Stimulated activated naive CD8-positive, alpha-beta T cell treated with anti-CD3 and anti-CD28 coated beads, Interleukin-15, amount 100 ng/mL, for 72 hours (primary cell): ENCODE data around the gene GPX6.

Source experiments
- ATAC-seq: fragments of 150-1000 bp; cut with Tn5 transposase; 2 replicates; pipeline ENCODE4 v1.10.0; 2021; ENCODE audit warnings: mild to moderate bottlenecking, moderate library complexity
- DNase-seq, 2 donors: peaks; one replicate each; pipeline ENCODE4 v3.0.0; 2021 to 2022
- H3K27ac Mint-ChIP-seq, 2 donors: one replicate each; pipeline ENCODE4 v1.8.0; 2022; ENCODE audit warnings: mild to moderate bottlenecking in 2 of 2, mixed read lengths in 2 of 2, moderate library complexity in 2 of 2
- H3K27me3 Mint-ChIP-seq: one replicate; pipeline ENCODE4 v1.8.0; 2022; ENCODE audit warnings: mixed read lengths
- H3K4me1 Mint-ChIP-seq: one replicate; pipeline ENCODE4 v1.8.0; 2022; ENCODE audit warnings: mild to moderate bottlenecking, mixed read lengths
- H3K4me3 Mint-ChIP-seq, 2 donors: one replicate each; pipeline ENCODE4 v1.8.0; 2022; ENCODE audit warnings: mild to moderate bottlenecking in 2 of 2, mixed read lengths in 2 of 2, moderate library complexity in 1 of 2
- H3K9me3 Mint-ChIP-seq, 2 donors: one replicate each; pipeline ENCODE4 v1.8.0; 2022; ENCODE audit warnings: mixed read lengths in 2 of 2

Gene GPX6

DNA sequence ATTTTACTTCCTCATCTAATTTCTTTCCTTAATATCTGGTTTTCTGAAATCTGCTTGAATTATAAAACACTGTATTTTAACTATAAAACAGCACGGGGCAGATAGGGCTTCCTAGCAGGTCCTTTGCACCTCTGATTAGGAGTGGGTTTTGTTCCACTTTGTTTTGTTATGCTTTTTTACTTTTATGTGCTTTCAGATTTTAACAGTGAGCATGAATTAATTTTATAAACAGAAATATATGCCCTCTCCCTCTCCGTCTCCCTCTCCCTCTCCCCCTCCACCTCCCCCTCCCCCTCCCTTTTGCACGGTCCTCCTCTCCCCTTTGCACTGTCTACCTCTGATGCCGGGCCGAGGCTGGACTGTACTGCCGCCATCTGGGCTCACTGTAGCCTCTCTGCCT, 14.3 kb downstream of the GPX6 start:
- Mint-ChIP-seq H3K27ac (no peak overlapping the region), H3K9me3 (no peaks in the 10 kb centered on the region), H3K4me1 (no peaks in the 10 kb centered on the region), H3K27me3 (no peaks in the 10 kb centered on the region), H3K4me3 (no peak overlapping the region)
- DNase-seq (no peak), ATAC-seq (no peak)

DNA sequence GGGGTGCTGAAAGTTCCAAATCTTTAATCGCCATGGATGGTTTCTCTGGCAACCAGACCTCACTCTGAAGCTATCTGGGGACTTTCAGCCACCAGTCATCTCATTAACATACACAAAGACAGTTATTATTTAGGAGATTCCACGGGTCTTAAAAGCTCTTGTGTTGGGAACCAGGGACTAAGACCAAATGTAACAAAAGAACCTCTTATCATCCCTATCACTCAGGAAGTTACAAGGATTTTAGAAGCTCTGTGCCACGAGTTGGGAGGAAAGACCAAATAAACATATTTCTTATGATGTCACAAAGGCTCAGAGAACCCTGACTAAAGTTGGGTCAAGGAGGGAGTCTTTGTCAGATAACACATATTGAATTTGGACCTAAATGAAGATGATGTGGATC, 17.7 kb downstream of the GPX6 start:
- peaks cover 13% of the 10 kb centered on the region for H3K27me3 Mint-ChIP-seq
- no peaks in the 10 kb centered on the region for H3K9me3 Mint-ChIP-seq
- DNase-seq (no peak), ATAC-seq (no peak)
- no peak overlapping the region for H3K4me3 Mint-ChIP-seq
- no peaks in the 10 kb centered on the region for H3K4me1 Mint-ChIP-seq
- no peak overlapping the region for H3K27ac Mint-ChIP-seq

DNA sequence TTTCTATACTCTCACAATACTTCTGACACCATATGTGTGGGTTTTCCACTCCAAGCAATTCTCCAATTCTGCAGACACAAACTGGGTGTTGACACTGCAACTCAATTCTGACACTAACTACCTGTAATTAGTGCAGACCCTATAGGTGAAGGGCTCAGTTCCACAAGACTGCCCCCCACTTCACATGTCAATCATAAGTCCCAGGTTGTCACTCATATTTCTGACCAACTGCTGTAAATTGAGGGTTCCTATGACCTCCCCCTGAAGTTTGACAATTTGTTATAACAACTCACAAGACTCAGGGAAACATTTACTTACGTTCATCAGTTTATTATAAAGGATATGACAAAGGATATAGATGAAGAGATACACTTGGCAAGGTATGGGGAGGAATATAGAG, 18.3 kb downstream of the GPX6 start:
- Mint-ChIP-seq H3K27ac (no peak overlapping the region), H3K4me3 (no peak overlapping the region), H3K4me1 (no peaks in the 10 kb centered on the region), H3K9me3 (no peaks in the 10 kb centered on the region), H3K27me3 (peaks cover 18% of the 10 kb centered on the region)
- ATAC-seq, result no peak
- DNase-seq, result no peak

DNA sequence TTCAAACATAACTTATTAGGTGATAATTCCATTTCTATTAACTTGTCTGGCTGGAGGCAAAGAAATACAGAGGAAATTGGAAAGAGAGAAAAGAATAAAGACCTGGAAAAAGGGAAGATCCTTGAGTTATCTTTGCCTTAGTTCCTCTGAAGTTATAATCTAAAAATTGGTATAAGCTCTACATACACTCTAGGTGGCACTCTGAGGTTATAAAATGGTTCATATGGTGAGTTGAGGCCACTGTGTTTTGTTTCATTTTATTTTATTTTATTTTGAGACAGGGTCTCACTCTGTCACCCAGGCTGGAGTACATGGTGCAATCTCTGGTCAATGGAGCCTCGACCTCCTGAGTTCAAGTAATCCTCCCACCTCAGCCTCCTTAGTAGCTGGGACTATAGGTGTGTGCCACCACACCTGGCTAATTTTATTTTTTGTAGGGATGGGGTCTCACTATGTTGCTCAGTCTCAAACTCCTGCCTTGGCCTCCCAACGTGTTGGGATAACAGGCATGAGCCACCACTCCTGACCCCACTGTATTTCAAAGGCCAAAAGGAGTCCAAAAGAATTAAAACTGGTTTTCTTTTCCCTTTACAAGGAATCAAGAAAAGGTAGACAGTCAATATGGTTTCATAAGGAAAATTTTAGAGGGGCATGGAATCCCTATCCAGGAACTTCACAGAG, 19.4 kb downstream of the GPX6 start:
- no peak for DNase-seq
- no peaks in the 10 kb centered on the region for H3K9me3 Mint-ChIP-seq
- no peak for ATAC-seq
- H3K4me3 Mint-ChIP-seq, result no peak overlapping the region
- no peak overlapping the region for H3K27ac Mint-ChIP-seq
- H3K4me1 Mint-ChIP-seq, result peaks cover 10% of the 10 kb centered on the region
- H3K27me3 Mint-ChIP-seq, result peaks cover 29% of the 10 kb centered on the region

DNA sequence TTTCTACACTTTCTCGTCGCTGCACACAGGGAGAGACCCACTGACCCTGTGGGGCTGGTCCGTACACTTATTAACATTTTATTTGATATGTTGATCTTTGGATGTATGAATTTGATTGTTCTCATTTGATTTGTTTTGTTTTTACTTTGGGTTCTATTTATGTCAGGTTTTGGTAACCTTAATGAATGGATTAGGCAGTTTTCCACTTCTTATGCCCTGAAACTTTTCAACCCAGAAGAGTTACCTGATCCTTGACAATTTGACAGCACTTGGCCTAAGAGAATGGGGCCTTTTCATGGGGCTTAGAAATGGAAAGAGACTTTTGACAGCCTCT, 23.6 kb downstream of the GPX6 start:
- Mint-ChIP-seq H3K4me1 (peaks cover 32% of the 10 kb centered on the region), H3K9me3 (no peaks in the 10 kb centered on the region), H3K27ac (no peak overlapping the region), H3K27me3 (peaks cover 42% of the 10 kb centered on the region), H3K4me3 (peak overlapping the region; percentile 17 to 39)
- DNase-seq, result no peak
- ATAC-seq, result no peak

DNA sequence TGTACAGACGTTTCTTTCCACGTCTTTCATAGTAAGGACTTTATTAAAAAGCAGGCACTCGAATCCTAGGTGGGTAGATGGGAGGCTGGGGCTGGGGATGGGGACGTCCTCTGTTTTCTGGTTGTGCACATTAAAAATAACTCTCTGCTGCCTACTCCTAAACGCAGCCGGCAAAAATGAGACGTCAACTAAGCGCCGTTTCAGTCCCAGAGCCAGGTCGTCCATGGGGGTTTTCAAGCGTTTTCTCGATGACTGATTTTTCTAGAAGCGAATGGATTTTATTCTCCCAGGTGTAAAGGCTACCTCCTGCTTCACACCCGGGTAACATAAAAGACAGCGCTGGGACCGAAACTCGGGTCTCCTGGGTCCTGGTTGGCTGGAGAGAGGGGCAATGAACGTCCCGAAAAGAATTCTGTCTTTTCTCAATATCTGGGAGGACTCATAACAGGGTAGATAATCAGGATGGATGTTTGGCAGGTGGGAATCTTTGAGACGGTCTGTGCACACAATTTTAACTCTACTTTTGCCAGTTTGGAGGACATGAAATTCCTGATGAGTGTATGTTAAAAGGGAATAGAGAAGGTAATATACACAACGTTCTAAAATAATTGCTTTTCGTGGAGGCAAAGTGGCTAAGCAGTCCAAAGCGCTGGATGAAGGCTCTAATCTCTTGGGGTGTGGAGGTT, 25.2 kb downstream of the GPX6 start:
- peaks cover 0 to 3% of the 10 kb centered on the region in 2 donors for H3K9me3 Mint-ChIP-seq
- H3K27me3 Mint-ChIP-seq, result peaks cover 47% of the 10 kb centered on the region
- ATAC-seq, result peak; percentile 58
- peaks cover 32% of the 10 kb centered on the region for H3K4me1 Mint-ChIP-seq
- DNase-seq, result peak in 1 of 2 donors; percentile 35
- peak overlapping the region; percentile 90 to 93 for H3K4me3 Mint-ChIP-seq
- peak overlapping the region in 1 of 2 donors; percentile 92 for H3K27ac Mint-ChIP-seq

DNA sequence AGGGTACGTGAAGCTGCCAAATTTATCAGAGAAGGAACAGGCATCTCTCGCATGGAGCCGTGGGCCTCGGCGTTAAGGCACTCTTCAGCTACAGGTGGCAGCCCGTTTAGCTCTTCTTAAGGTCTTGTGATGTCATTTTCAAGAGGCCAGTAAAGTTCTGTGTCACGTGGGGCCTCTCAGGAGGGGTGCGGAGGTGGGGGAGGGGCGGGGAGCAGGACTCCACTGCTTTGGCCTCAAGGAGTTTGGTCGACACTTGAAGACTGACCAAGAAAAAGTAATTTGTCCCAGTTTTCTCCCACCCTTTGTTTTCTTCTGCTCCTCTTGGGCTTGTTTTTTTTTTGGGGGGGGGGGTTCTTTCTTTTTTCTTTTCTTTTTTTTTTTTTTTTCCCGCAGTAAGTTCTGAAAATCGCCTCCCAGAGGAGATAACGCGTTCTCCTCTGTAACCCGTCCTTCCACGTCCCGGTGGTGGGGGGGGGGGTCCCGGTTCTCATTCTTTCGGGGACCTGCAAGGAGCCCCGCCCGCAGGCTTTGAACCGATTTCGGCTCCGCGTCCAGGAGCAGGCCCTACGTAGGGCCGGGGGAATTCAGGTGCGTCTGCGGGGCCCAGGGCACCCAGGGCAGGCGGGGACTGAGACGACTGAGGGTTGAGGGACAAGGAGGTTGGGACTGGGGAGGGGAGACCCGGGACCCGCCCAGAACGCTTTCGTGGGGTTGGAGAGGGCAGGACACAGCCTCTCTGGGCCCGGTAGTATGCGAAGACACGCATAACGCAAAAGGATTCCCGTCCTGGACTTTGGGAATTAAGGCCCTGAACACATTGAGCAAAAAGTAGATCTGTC, 26.0 kb downstream of the GPX6 start:
- H3K4me1 Mint-ChIP-seq, result peaks cover 32% of the 10 kb centered on the region
- H3K4me3 Mint-ChIP-seq, result peak overlapping the region; percentile 90 to 93
- DNase-seq, result peak; percentile 55 to 72
- H3K27me3 Mint-ChIP-seq, result peaks cover 53% of the 10 kb centered on the region
- peaks cover 0 to 7% of the 10 kb centered on the region in 2 donors for H3K9me3 Mint-ChIP-seq
- ATAC-seq, result peak; percentile 93
- H3K27ac Mint-ChIP-seq, result peak overlapping the region; percentile 92 to 96

DNA sequence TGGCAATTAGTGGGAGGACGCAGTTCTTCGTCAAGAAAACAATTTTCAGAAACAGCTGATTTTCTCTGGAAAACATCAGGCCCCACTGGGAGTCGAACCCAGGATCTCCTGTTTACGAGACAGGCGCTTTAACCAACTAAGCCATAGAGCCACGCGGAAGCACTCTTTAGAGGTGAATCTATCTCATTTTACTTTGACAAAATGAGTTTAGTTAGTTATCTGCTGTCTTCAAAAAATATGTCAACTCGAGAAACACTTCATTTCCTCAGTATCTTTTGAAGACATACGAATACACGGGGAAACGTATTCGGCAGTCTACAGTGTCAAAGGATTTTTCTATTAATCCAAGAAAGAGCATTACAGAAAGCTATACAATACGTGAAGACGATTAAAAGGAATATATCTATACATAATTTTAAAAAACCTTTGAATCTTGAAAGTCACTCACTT, 26.7 kb downstream of the GPX6 start:
- ATAC-seq (peak; percentile 19), DNase-seq (peak; percentile 21 to 53)
- Mint-ChIP-seq H3K4me1 (peaks cover 32% of the 10 kb centered on the region), H3K9me3 (peaks cover 0 to 7% of the 10 kb centered on the region in 2 donors), H3K27ac (peak overlapping the region; percentile 85 to 96), H3K27me3 (peaks cover 51% of the 10 kb centered on the region), H3K4me3 (peak overlapping the region; percentile 90 to 93)

DNA sequence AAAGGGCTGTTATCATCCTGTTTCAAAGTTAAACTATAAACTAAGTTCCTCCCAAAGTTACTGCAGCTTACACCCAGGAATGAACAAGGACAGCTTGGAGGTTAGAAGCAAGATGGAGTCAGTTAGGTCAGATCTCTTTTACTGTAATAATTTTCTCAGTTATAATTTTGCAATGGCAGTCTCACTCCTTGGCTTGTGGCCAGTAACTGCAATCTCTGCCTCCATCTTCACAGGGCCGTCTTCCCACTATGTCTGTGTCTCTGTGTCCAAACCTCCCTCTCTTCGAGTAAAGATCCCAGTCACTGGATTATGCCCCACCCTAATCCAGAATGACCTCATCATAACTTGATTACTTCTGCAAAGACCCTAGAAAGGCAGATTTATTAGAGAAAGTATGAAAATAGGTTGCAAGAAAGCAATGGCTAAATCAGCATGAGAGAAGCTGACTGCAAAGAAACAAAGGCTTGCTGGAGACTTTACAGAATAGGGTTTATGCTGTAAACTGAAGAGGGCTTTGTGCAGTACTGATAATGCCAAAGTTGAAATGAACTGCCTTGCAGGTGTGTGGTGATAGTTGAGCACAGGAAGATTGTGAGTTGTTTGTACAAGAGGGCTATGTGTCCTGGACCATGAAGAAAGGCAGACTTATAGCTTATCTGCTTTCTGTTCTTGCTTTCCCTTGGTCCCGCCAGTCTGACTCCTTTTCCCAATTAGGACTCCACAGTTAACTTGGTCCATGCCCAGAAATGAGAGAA, 28.4 kb downstream of the GPX6 start:
- H3K9me3 Mint-ChIP-seq, result peaks cover 0 to 7% of the 10 kb centered on the region in 2 donors
- no peak for DNase-seq
- H3K4me1 Mint-ChIP-seq, result peaks cover 31% of the 10 kb centered on the region
- H3K4me3 Mint-ChIP-seq, result no peak overlapping the region
- no peak for ATAC-seq
- no peak overlapping the region for H3K27ac Mint-ChIP-seq
- H3K27me3 Mint-ChIP-seq, result peaks cover 44% of the 10 kb centered on the region

- H3K27me3 Mint-ChIP-seq, result peaks cover 44% of the 10 kb centered on the region
- ATAC-seq (no peak), DNase-seq (no peak)
- H3K4me3 Mint-ChIP-seq, result no peak overlapping the region
- H3K9me3 Mint-ChIP-seq, result peaks cover 0 to 7% of the 10 kb centered on the region in 2 donors
- H3K4me1 Mint-ChIP-seq, result peaks cover 25% of the 10 kb centered on the region
- H3K27ac Mint-ChIP-seq, result no peak overlapping the region
These were observed 29.1 kb downstream of the GPX6 start for GRCh38 chr6:28486533-28486932.

GRCh38 chr6:28485482-28485881, 30.1 kb downstream of the GPX6 start:
- H3K9me3 Mint-ChIP-seq, result peaks cover 0 to 7% of the 10 kb centered on the region in 2 donors
- no peak for ATAC-seq
- no peak overlapping the region for H3K27ac Mint-ChIP-seq
- peaks cover 48% of the 10 kb centered on the region for H3K27me3 Mint-ChIP-seq
- peaks cover 17% of the 10 kb centered on the region for H3K4me1 Mint-ChIP-seq
- H3K4me3 Mint-ChIP-seq, result no peak overlapping the region
- no peak for DNase-seq

DNA sequence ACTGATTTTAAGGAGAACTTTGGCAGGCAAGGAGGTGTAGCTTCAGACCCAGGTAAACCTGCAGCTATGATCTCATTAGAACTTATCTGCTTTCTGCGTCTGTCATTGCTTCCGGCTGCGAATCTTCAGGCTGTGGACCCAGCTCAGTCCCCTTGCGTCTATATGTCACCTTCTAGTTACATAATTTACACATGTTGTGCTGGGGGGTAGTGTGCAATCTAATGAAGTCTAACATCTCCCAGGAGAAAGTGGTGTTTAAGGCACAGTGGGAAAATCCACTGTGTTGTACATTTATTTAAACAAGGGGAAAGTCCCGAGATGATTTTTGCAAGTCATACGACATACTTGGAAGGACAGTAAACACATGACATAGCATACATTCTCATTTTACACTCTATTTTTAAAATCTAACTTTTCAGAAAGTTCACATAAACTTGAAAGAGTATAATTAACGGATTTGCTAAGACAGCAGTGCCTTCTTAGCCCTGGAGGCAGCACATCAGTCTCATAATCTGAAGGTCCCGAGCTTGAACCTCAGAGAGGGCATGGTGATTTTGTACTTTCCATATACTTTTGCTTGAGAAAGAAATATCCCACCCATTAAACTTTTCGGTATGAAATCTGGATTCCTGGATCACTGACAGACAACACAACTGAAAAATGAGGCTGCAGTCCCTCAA, 35.2 kb downstream of the GPX6 start:
- DNase-seq (no peak), ATAC-seq (no peak)
- no peak overlapping the region for H3K4me3 Mint-ChIP-seq
- peaks cover 76% of the 10 kb centered on the region for H3K27me3 Mint-ChIP-seq
- H3K9me3 Mint-ChIP-seq, result peaks cover 0 to 4% of the 10 kb centered on the region in 2 donors
- H3K27ac Mint-ChIP-seq, result no peak overlapping the region
- H3K4me1 Mint-ChIP-seq, result no peaks in the 10 kb centered on the region

- peaks cover 78% of the 10 kb centered on the region for H3K27me3 Mint-ChIP-seq
These were observed 37.1 kb downstream of the GPX6 start for GRCh38 chr6:28478518-28478917.

GRCh38 chr6:28474441-28475219, 41.0 kb downstream of the GPX6 start:
- peaks cover 7% of the 10 kb centered on the region for H3K4me1 Mint-ChIP-seq
- H3K9me3 Mint-ChIP-seq, result no peaks in the 10 kb centered on the region
- H3K27me3 Mint-ChIP-seq, result peaks cover 60% of the 10 kb centered on the region
- H3K27ac Mint-ChIP-seq, result peak overlapping the region; percentile 58 to 92
- DNase-seq (peak; percentile 35 to 45), ATAC-seq (peak; percentile 95)
- H3K4me3 Mint-ChIP-seq, result peak overlapping the region; percentile 74 to 80

More at GRCh38 chr6:28478518-28478917, 37.1 kb downstream of the GPX6 start:
- Mint-ChIP-seq H3K4me1 (peaks cover 7% of the 10 kb centered on the region), H3K4me3 (peak overlapping the region; percentile 10 to 69), H3K9me3 (no peaks in the 10 kb centered on the region), H3K27ac (no peak overlapping the region)
- DNase-seq (no peak), ATAC-seq (no peak)
